ENCODE measurements around the gene JAZF1.
A peak's percentile ranks its signal among the peaks of the same experiment; 100 is the strongest.

JAZF1 gene

GRCh38 chr7:28081016-28081415 is 99.6 kb downstream of the JAZF1 start:
- TF ChIP-seq, protein P1, sequence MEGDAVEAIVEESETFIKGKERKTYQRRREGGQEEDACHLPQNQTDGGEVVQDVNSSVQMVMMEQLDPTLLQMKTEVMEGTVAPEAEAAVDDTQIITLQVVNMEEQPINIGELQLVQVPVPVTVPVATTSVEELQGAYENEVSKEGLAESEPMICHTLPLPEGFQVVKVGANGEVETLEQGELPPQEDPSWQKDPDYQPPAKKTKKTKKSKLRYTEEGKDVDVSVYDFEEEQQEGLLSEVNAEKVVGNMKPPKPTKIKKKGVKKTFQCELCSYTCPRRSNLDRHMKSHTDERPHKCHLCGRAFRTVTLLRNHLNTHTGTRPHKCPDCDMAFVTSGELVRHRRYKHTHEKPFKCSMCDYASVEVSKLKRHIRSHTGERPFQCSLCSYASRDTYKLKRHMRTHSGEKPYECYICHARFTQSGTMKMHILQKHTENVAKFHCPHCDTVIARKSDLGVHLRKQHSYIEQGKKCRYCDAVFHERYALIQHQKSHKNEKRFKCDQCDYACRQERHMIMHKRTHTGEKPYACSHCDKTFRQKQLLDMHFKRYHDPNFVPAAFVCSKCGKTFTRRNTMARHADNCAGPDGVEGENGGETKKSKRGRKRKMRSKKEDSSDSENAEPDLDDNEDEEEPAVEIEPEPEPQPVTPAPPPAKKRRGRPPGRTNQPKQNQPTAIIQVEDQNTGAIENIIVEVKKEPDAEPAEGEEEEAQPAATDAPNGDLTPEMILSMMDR (conservative IDR thresholded peaks at IDR 0.05; ENCODE audit: low read depth, low read length) = no peak
- no peak for DNase-seq (ENCODE audit: low read depth)
- no peak overlapping the region for H3K4me3 ChIP-seq (ENCODE audit: low read depth, low read length)

DNA sequence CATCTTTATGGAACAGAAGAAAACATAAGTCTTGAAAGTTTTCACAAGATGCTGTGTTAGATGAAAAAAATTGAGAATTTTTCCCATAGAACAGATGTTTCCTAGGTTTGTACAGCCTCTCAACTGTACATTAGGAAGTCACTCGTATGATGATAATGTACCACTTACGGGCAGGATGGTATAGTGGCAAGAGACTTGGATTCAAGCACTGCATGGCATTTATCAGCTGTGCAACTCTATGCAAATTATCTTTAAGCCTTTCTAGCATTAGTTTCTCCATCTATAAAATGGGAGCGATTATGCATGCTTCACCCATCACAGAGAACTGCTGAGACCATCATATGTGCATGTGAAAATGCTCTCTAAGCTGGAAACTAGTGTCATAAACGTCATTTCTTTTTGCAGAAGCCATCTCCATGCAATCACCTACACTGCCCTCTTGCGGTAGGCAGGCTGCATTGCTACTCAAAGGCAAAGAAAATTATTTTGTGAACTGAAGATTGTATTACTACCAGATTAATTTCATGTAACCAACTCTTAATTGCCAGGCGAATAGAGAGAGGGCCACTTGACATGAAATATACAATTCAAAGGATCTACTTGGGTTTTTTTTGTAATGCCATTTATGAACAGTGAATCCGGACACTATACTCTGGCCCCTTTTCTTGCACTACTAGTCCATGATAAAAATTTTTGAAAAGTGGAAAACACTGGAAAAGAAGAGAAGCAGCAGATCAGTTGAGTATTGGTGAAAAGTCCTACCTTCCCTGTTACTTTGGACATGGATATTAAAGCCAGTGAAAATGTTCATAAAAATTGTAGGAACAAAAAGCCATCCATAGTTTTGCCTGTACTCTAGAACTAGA is 102.3 kb downstream of the JAZF1 start:
- H3K4me3 ChIP-seq (ENCODE audit: low read depth, low read length) = no peak overlapping the region
- TF ChIP-seq, protein P1 (conservative IDR thresholded peaks at IDR 0.05; ENCODE audit: low read depth, low read length) = peak; percentile 99
- DNase-seq (ENCODE audit: low read depth) = peak; percentile 76

GRCh38 chr7:28077616-28078015 is 103.0 kb downstream of the JAZF1 start:
- no peak for DNase-seq (ENCODE audit: low read depth)
- TF ChIP-seq, protein P1 (conservative IDR thresholded peaks at IDR 0.05; ENCODE audit: low read depth, low read length) = no peak
- H3K4me3 ChIP-seq (ENCODE audit: low read depth, low read length) = no peak overlapping the region

- DNase-seq (ENCODE audit: low read depth) = no peak
- TF ChIP-seq, protein P1 (conservative IDR thresholded peaks at IDR 0.05; ENCODE audit: low read depth, low read length) = no peak
- no peak overlapping the region for H3K4me3 ChIP-seq (ENCODE audit: low read depth, low read length)
These were observed 104.0 kb downstream of the JAZF1 start for GRCh38 chr7:28076423-28077200.

GRCh38 chr7:28075674-28076358 is 104.8 kb downstream of the JAZF1 start:
- DNase-seq (ENCODE audit: low read depth) = no peak
- TF ChIP-seq, protein P1 (conservative IDR thresholded peaks at IDR 0.05; ENCODE audit: low read depth, low read length) = no peak
- no peak overlapping the region for H3K4me3 ChIP-seq (ENCODE audit: low read depth, low read length)

DNA sequence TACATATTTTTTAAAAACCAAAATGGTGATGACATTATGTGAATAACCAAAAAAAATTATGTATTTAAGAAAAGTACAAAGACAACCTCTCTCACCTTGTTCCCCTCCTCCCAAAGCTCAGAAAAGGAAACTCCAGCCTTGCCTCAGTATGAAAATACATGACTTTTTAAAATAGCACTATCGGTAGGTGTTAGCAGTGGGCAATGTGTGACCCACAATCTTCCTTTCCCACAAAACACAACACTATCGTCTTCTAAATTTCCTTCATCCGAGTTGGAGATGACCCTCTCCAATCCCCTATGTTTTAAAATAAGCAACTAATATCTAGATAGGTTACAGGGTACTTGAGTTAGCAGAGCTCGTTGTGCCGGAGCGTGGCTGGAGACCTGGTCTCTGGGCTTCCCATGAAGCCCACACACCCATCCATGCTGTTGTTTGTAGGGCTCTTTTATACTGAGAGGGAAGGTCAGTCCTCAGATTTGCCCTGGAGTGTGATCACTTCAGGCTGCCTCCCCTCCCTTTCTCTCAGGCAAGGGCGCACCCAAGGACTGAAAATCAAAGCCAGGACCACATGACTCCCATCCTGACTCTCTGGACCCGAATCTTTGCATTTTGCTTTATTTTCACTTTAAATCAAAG is 107.6 kb downstream of the JAZF1 start:
- TF ChIP-seq, protein P1 (conservative IDR thresholded peaks at IDR 0.05; ENCODE audit: low read depth, low read length) = no peak
- no peak for DNase-seq (ENCODE audit: low read depth)
- H3K4me3 ChIP-seq (ENCODE audit: low read depth, low read length) = no peak overlapping the region

All from choroid plexus epithelial cell (primary cell).